Activated T-helper 17 cell treated with anti-CD3 and anti-CD28 coated beads, Interleukin-2, amount 50 U/mL, for 72 hours (primary cell): ENCODE results near the gene PIK3C3. TPM values are rescaled to one million over a fixed set of nuclear protein-coding genes. Genes with fewer than 3 reads are reported as not detected.
"Not testable (repeated sequence)": the region's sequence is repeated elsewhere in the genome, so short reads cannot be mapped to it uniquely, and the experiment has no call there.

Experiments
- ATAC-seq: fragments of 150-1000 bp; cut with Tn5 transposase; replicated peaks from 2 replicates; pipeline ENCODE4 v1.10.0; 2021; ENCODE audit warnings: mild to moderate bottlenecking, moderate library complexity
- H3K27ac Mint-ChIP-seq: one replicate; pipeline ENCODE4 v1.8.0; 2022; ENCODE audit warnings: mixed read lengths
- H3K27me3 Mint-ChIP-seq: one replicate; pipeline ENCODE4 v1.8.0; 2022; ENCODE audit warnings: mixed read lengths
- H3K36me3 Mint-ChIP-seq: one replicate; pipeline ENCODE4 v1.8.0; 2022; ENCODE audit warnings: low read depth, mild to moderate bottlenecking, mixed read lengths
- H3K4me1 Mint-ChIP-seq: one replicate; pipeline ENCODE4 v1.8.0; 2022; ENCODE audit warnings: mixed read lengths
- H3K4me3 Mint-ChIP-seq: one replicate; pipeline ENCODE4 v1.8.0; 2022; ENCODE audit warnings: mild to moderate bottlenecking, mixed read lengths
- H3K9me3 Mint-ChIP-seq: one replicate; pipeline ENCODE4 v1.8.0; 2022; ENCODE audit warnings: mixed read lengths
- total RNA-seq, 2 donors: library from RNA; stranded (reverse); gene quantifications; one replicate each; pipeline ENCODE4 v1.2.3, GENCODE V29; 2022

Gene PIK3C3
- total RNA-seq, 2 donors from 2014 or later, result 53.7 to 106 TPM

GRCh38 chr18:42025491-42025890 is 70.5 kb downstream of the PIK3C3 start:
- ATAC-seq, result no peak
- Mint-ChIP-seq H3K27me3 (no peaks in the 10 kb centered on the region), H3K4me1 (peaks cover 19% of the 10 kb centered on the region), H3K36me3 (peaks cover 59% of the 10 kb centered on the region), H3K4me3 (peak overlapping the region; percentile 29), H3K9me3 (no peaks in the 10 kb centered on the region), H3K27ac (peak overlapping the region; percentile 41)

GRCh38 chr18:42025974-42026625 is 71.1 kb downstream of the PIK3C3 start:
- Mint-ChIP-seq H3K27me3 (no peaks in the 10 kb centered on the region), H3K4me1 (peaks cover 19% of the 10 kb centered on the region), H3K27ac (peak overlapping the region; percentile 41), H3K4me3 (peak overlapping the region; percentile 4), H3K9me3 (no peaks in the 10 kb centered on the region), H3K36me3 (peaks cover 65% of the 10 kb centered on the region)
- ATAC-seq, result peak; percentile 82

GRCh38 chr18:42028247-42028832 is 73.3 kb downstream of the PIK3C3 start:
- Mint-ChIP-seq H3K4me3 (no peak overlapping the region), H3K4me1 (peaks cover 22% of the 10 kb centered on the region), H3K9me3 (no peaks in the 10 kb centered on the region), H3K27me3 (no peaks in the 10 kb centered on the region), H3K36me3 (peaks cover 88% of the 10 kb centered on the region), H3K27ac (no peak overlapping the region)
- no peak for ATAC-seq

GRCh38 chr18:42029092-42029491 is 74.1 kb downstream of the PIK3C3 start:
- Mint-ChIP-seq H3K4me1 (peaks cover 18% of the 10 kb centered on the region), H3K36me3 (peaks cover 92% of the 10 kb centered on the region)
- ATAC-seq, result no peak

GRCh38 chr18:42030586-42031182 is 75.7 kb downstream of the PIK3C3 start:
- Mint-ChIP-seq H3K9me3 (no peaks in the 10 kb centered on the region), H3K4me1 (peaks cover 9% of the 10 kb centered on the region), H3K27ac (no peak overlapping the region), H3K27me3 (no peaks in the 10 kb centered on the region), H3K4me3 (no peak overlapping the region), H3K36me3 (peaks cover 95% of the 10 kb centered on the region)
- ATAC-seq, result no peak

More at GRCh38 chr18:42029092-42029491, 74.1 kb downstream of the PIK3C3 start:
- Mint-ChIP-seq H3K9me3 (no peaks in the 10 kb centered on the region), H3K4me3 (no peak overlapping the region), H3K27me3 (no peaks in the 10 kb centered on the region), H3K27ac (no peak overlapping the region)

GRCh38 chr18:42032447-42032846 is 77.4 kb downstream of the PIK3C3 start:
- H3K4me1 Mint-ChIP-seq, result peaks cover 9% of the 10 kb centered on the region

GRCh38 chr18:42033137-42033810 is 78.2 kb downstream of the PIK3C3 start:
- Mint-ChIP-seq H3K27me3 (no peaks in the 10 kb centered on the region), H3K4me3 (no peak overlapping the region), H3K4me1 (peaks cover 9% of the 10 kb centered on the region), H3K9me3 (no peaks in the 10 kb centered on the region), H3K36me3 (peaks cover 98% of the 10 kb centered on the region), H3K27ac (no peak overlapping the region)
- ATAC-seq, result no peak

More at GRCh38 chr18:42032447-42032846, 77.4 kb downstream of the PIK3C3 start:
- H3K9me3 Mint-ChIP-seq, result no peaks in the 10 kb centered on the region
- peaks cover 95% of the 10 kb centered on the region for H3K36me3 Mint-ChIP-seq
- no peak overlapping the region for H3K27ac Mint-ChIP-seq
- no peak overlapping the region for H3K4me3 Mint-ChIP-seq
- no peak for ATAC-seq
- no peaks in the 10 kb centered on the region for H3K27me3 Mint-ChIP-seq

- peaks cover 9% of the 10 kb centered on the region for H3K4me1 Mint-ChIP-seq
- no peak for ATAC-seq
- no peaks in the 10 kb centered on the region for H3K27me3 Mint-ChIP-seq
- no peak overlapping the region for H3K4me3 Mint-ChIP-seq
- peaks cover 100% of the 10 kb centered on the region for H3K36me3 Mint-ChIP-seq
- H3K27ac Mint-ChIP-seq, result no peak overlapping the region
- no peaks in the 10 kb centered on the region for H3K9me3 Mint-ChIP-seq
Observed at GRCh38 chr18:42038936-42039335, 83.9 kb downstream of the PIK3C3 start.

GRCh38 chr18:42039396-42039795 is 84.4 kb downstream of the PIK3C3 start:
- peaks cover 9% of the 10 kb centered on the region for H3K4me1 Mint-ChIP-seq
- H3K36me3 Mint-ChIP-seq, result peaks cover 100% of the 10 kb centered on the region
- no peaks in the 10 kb centered on the region for H3K27me3 Mint-ChIP-seq
- H3K4me3 Mint-ChIP-seq, result no peak overlapping the region
- H3K27ac Mint-ChIP-seq, result no peak overlapping the region
- ATAC-seq, result no peak
- H3K9me3 Mint-ChIP-seq, result no peaks in the 10 kb centered on the region

- Mint-ChIP-seq H3K27ac (no peak overlapping the region), H3K9me3 (no peaks in the 10 kb centered on the region), H3K27me3 (no peaks in the 10 kb centered on the region), H3K4me1 (peaks cover 14% of the 10 kb centered on the region), H3K4me3 (no peak overlapping the region), H3K36me3 (peaks cover 99% of the 10 kb centered on the region)
- no peak for ATAC-seq
Observed at GRCh38 chr18:42041793-42042192, 86.8 kb downstream of the PIK3C3 start.

- no peak for ATAC-seq
- Mint-ChIP-seq H3K4me1 (peaks cover 5% of the 10 kb centered on the region), H3K4me3 (no peak overlapping the region), H3K27me3 (no peaks in the 10 kb centered on the region), H3K36me3 (peaks cover 97% of the 10 kb centered on the region), H3K9me3 (no peaks in the 10 kb centered on the region), H3K27ac (no peak overlapping the region)
Observed at GRCh38 chr18:42045346-42045745, 90.3 kb downstream of the PIK3C3 start.

- no peaks in the 10 kb centered on the region for H3K9me3 Mint-ChIP-seq
- peaks cover 10% of the 10 kb centered on the region for H3K4me1 Mint-ChIP-seq
- no peaks in the 10 kb centered on the region for H3K27me3 Mint-ChIP-seq
- H3K36me3 Mint-ChIP-seq, result peaks cover 86% of the 10 kb centered on the region
- H3K27ac Mint-ChIP-seq, result no peak overlapping the region
- H3K4me3 Mint-ChIP-seq, result no peak overlapping the region
- ATAC-seq, result no peak
Observed at GRCh38 chr18:42047721-42048120, 92.7 kb downstream of the PIK3C3 start.

- no peak overlapping the region for H3K27ac Mint-ChIP-seq
- no peaks in the 10 kb centered on the region for H3K27me3 Mint-ChIP-seq
- no peak overlapping the region for H3K4me3 Mint-ChIP-seq
- no peak for ATAC-seq
- no peaks in the 10 kb centered on the region for H3K9me3 Mint-ChIP-seq
- peaks cover 10% of the 10 kb centered on the region for H3K4me1 Mint-ChIP-seq
- H3K36me3 Mint-ChIP-seq, result peaks cover 85% of the 10 kb centered on the region
Observed at GRCh38 chr18:42048158-42048557, 93.1 kb downstream of the PIK3C3 start.

GRCh38 chr18:42049536-42049935 is 94.5 kb downstream of the PIK3C3 start:
- not testable (repeated sequence) for H3K4me3 Mint-ChIP-seq, H3K9me3 Mint-ChIP-seq, ATAC-seq, H3K27ac Mint-ChIP-seq, H3K27me3 Mint-ChIP-seq
- H3K4me1 Mint-ChIP-seq, result peaks cover 10% of the 10 kb centered on the region
- peaks cover 83% of the 10 kb centered on the region for H3K36me3 Mint-ChIP-seq

- Mint-ChIP-seq H3K4me1 (peaks cover 5% of the 10 kb centered on the region), H3K9me3 (no peaks in the 10 kb centered on the region), H3K4me3 (no peak overlapping the region), H3K27ac (no peak overlapping the region), H3K36me3 (peaks cover 77% of the 10 kb centered on the region), H3K27me3 (no peaks in the 10 kb centered on the region)
- no peak for ATAC-seq
Observed at GRCh38 chr18:42051411-42051810, 96.4 kb downstream of the PIK3C3 start.
